IMR-90 (cell line): Measurements from ENCODE around the gene MRAP. TPM values are rescaled to one million over a fixed set of nuclear protein-coding genes. Genes with fewer than 3 reads are reported as not detected.

Experiments used
- ATAC-seq: fragments of 200-7000 bp; cut with Tn5 transposase; 2 replicates; pipeline ENCODE4 v1.9.1; 2020; ENCODE audit warnings: low read depth, mild to moderate bottlenecking, moderate library complexity
- BruUV-seq: library from RNA; stranded (reverse); fragments of 400-500 nt; replicated peaks from 2 replicates; lab custom pipeline; 2021; lab: Mats Ljungman, UMichigan
- CTCF ChIA-PET: fragments of 300-600 bp; formaldehyde crosslinking; extraction: SDS; loops from one replicate; lab custom pipeline; 2021; ENCODE audit warnings: antibody characterized with exemption; lab: Yijun Ruan, JAX
- POLR2A ChIA-PET: fragments of 300-600 bp; sonication (Branson Sonifier 250); formaldehyde crosslinking; loops from one replicate; lab custom pipeline; 2022; ENCODE audit warnings: antibody characterized with exemption; ENCODE audit not compliant: unreplicated experiment; lab: Charles Lee
- DNase-seq: peaks from one replicate; pipeline ENCODE4 v3.0.0; 2013
- H2AFZ ChIP-seq: replicated peaks from 2 replicates; pipeline ENCODE3; 2013; ENCODE audit warnings: low read length, mild to moderate bottlenecking; ENCODE audit not compliant: poor library complexity
- H2AK5ac ChIP-seq: 2 replicates; pipeline ENCODE4 v1.6.1; 2013; ENCODE audit warnings: low read depth, low read length, inconsistent platforms
- H2AK9ac ChIP-seq: replicated peaks from 2 replicates; pipeline ENCODE3; 2013; ENCODE audit warnings: mild to moderate bottlenecking, low read depth, low read length, moderate library complexity; ENCODE audit not compliant: poor library complexity
- H2BK120ac ChIP-seq: 2 replicates; pipeline ENCODE4 v1.6.1; 2013; ENCODE audit warnings: low read depth, low read length, inconsistent platforms
- H2BK15ac ChIP-seq: 3 replicates; pipeline ENCODE4 v1.6.1; 2013; ENCODE audit warnings: low read depth, low read length, inconsistent platforms
- H2BK20ac ChIP-seq: 2 replicates; pipeline ENCODE4 v1.6.1; 2013; ENCODE audit warnings: low read depth, mild to moderate bottlenecking, inconsistent platforms, low read length, moderate library complexity
- H2BK5ac ChIP-seq: 2 replicates; pipeline ENCODE4 v1.6.1; 2013; ENCODE audit warnings: mild to moderate bottlenecking, low read depth, low read length, inconsistent platforms; ENCODE audit not compliant: poor library complexity, severe bottlenecking
- H3K14ac ChIP-seq: replicated peaks from 2 replicates; pipeline ENCODE4 v1.6.1; 2013; ENCODE audit warnings: low read depth, low read length, inconsistent platforms
- H3K18ac ChIP-seq: 2 replicates; pipeline ENCODE4 v1.6.1; 2013; ENCODE audit warnings: low read depth, low read length, control low read depth
- H3K23ac ChIP-seq: 2 replicates; pipeline ENCODE4 v1.6.1; 2013; ENCODE audit warnings: low read depth, low read length, inconsistent platforms
- H3K27ac ChIP-seq: 2 replicates; pipeline ENCODE4 v1.5.1; 2013; ENCODE audit warnings: mild to moderate bottlenecking, control low read depth, low read length; ENCODE audit not compliant: insufficient read depth
- H3K27me3 ChIP-seq: 2 replicates; pipeline ENCODE4 v1.6.1; 2013; ENCODE audit warnings: low read length; ENCODE audit not compliant: control insufficient read depth, insufficient read depth
- H3K36me3 ChIP-seq: 2 replicates; pipeline ENCODE4 v1.6.1; 2013; ENCODE audit warnings: low read length, mixed read lengths; ENCODE audit not compliant: control insufficient read depth, insufficient read depth
- H3K4ac ChIP-seq: 2 replicates; pipeline ENCODE4 v1.6.1; 2013; ENCODE audit warnings: low read depth, low read length, inconsistent platforms
- H3K4me1 ChIP-seq: 2 replicates; pipeline ENCODE4 v1.6.1; 2013; ENCODE audit warnings: low read length, mixed read lengths; ENCODE audit not compliant: control insufficient read depth, insufficient read depth
- H3K4me2 ChIP-seq: 2 replicates; pipeline ENCODE4 v1.6.1; 2013; ENCODE audit warnings: low read depth, mild to moderate bottlenecking, control low read depth, low read length, moderate library complexity
- H3K4me3 ChIP-seq: 2 replicates; pipeline ENCODE4 v1.5.1; 2013; ENCODE audit warnings: low read depth, mild to moderate bottlenecking, control low read depth, low read length, moderate library complexity; ENCODE audit not compliant: insufficient read depth
- H3K56ac ChIP-seq: 2 replicates; pipeline ENCODE4 v1.6.1; 2013; ENCODE audit warnings: low read length, inconsistent platforms; ENCODE audit not compliant: insufficient read depth; ENCODE audit errors: extremely low read depth
- H3K79me1 ChIP-seq, 2 experiments: 2 replicates each; pipeline ENCODE4 v1.6.1; 2013; ENCODE audit warnings: low read length in 2 of 2, inconsistent platforms in 1 of 2, low read depth in 1 of 2
- H3K9ac ChIP-seq: 2 replicates; pipeline ENCODE4 v1.6.1; 2013; ENCODE audit warnings: low read depth, low read length, control low read depth
- H3K9me1 ChIP-seq: 2 replicates; pipeline ENCODE4 v1.6.1; 2013; ENCODE audit warnings: low read length, inconsistent platforms; ENCODE audit not compliant: insufficient read depth
- H3K9me3 ChIP-seq: 2 replicates; pipeline ENCODE4 v1.6.1; 2013; ENCODE audit warnings: low read length; ENCODE audit not compliant: control insufficient read depth, insufficient read depth
- H4K20me1 ChIP-seq: 2 replicates; pipeline ENCODE4 v1.6.1; 2013; ENCODE audit warnings: low read length, inconsistent platforms; ENCODE audit not compliant: insufficient read depth
- H4K5ac ChIP-seq: 2 replicates; pipeline ENCODE4 v1.6.1; 2013; ENCODE audit warnings: mild to moderate bottlenecking, low read depth, low read length, control low read depth
- H4K8ac ChIP-seq, 2 experiments: 2 replicates each; pipeline ENCODE4 v1.6.1; 2013; ENCODE audit warnings: low read depth in 2 of 2, low read length in 2 of 2, control low read depth in 1 of 2, inconsistent platforms in 1 of 2
- H4K91ac ChIP-seq: 2 replicates; pipeline ENCODE4 v1.6.1; 2013; ENCODE audit warnings: low read depth, low read length, inconsistent platforms; ENCODE audit not compliant: insufficient read depth
- MAFK ChIP-seq: IDR thresholded peaks from 2 replicates; pipeline ENCODE4 v1.6.1; 2012; ENCODE audit warnings: low read depth, low read length, improper control_type of control experiment
- WGBS, 2 experiments: methylation state at CpG; one replicate each; pipeline versions ENCODE4 v1.1.5 to v1.1.7; 2013; ENCODE audit warnings: missing lambda C conversion rate in 2 of 2; ENCODE audit not compliant: insufficient read length in 1 of 2; ENCODE audit errors: extremely low coverage in 2 of 2; 5-methylcytosine and 5-hydroxymethylcytosine counted together
- dilution Hi-C: fragments of 300-500 bp; cut with HindIII; formaldehyde crosslinking; loops from one replicate; pipeline ENCODE4 v1.14.3; 2018; ENCODE audit warnings: low sequenced_read_pairs; ENCODE audit not compliant: unreplicated experiment
- in situ Hi-C: fragments of 300-500 bp; cut with MboI; formaldehyde crosslinking; loops from 3 replicates; pipeline ENCODE4 v1.14.3; 2019; ENCODE audit warnings: low sequenced_read_pairs, inconsistent platforms, mixed read lengths
- intact Hi-C: fragments of 100-400 bp; cut with micrococcal nuclease; formaldehyde crosslinking; loops from 2 replicates; pipeline ENCODE4 v1.10.0; 2022
- polyA plus RNA-seq, 3 experiments: library from polyadenylated mRNA; depleted of rRNA; stranded (reverse); fragments of >200 nt; gene quantifications; 2 replicates each; pipeline ENCODE4 v1.2.3, GENCODE V29; 2012; ENCODE audit warnings: low replicate concordance in 1 of 3
- total RNA-seq: library from RNA; depleted of rRNA; stranded (reverse); fragments of >200 nt; gene quantifications from 2 replicates; pipeline ENCODE4 v1.2.3, GENCODE V29; 2012

MRAP gene
- total and polyA plus RNA-seq, 2 of the 4 experiments (the other 2 are of a cell fraction) = not detected

DNA sequence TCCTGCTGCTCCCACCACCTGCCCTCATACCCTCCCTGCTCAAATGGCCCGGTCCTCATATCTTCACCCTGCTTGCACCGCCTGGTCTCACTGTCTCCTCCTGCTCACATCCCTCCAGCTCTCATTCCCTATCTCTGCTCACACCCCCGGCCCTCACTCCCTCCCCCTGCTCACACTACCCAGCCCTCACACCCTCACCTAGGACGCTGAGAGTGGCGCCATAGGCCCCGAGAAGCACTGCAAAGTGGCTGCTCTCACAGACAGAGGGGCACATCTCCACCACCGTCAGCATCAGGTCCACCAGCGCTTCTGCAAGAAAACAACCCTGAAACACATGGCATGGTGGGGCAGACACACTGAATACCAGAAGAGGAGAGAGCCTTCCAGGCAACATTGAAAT lies 38.6 kb downstream of the MRAP start:
- DNase-seq (no peak), ATAC-seq (no peak)
- Histone ChIP-seq H3K79me1 (peaks cover 5 to 10% of the 10 kb centered on the region in 2 experiments; a peak in 2 of 4 replicates), H2BK20ac (no peak overlapping the region), H3K4me3 (no peak overlapping the region), H3K9me3 (no peaks in the 10 kb centered on the region), H3K23ac (no peak overlapping the region), H3K9me1 (no peaks in the 10 kb centered on the region), H3K56ac (no peak overlapping the region), H2AK5ac (no peak overlapping the region), H3K27me3 (no peaks in the 10 kb centered on the region), H2BK5ac (no peak overlapping the region), H4K5ac (no peak overlapping the region), H3K4me2 (no peak overlapping the region), H4K8ac (no peak overlapping the region), H3K4me1 (no peaks in the 10 kb centered on the region), H3K4ac (no peak overlapping the region), H2AFZ (no peak overlapping the region), H4K91ac (no peak overlapping the region), H2BK120ac (no peak overlapping the region), H2BK15ac (no peak overlapping the region), H3K36me3 (peaks cover 53% of the 10 kb centered on the region), H3K27ac (no peak overlapping the region), H3K9ac (no peak overlapping the region), H4K20me1 (no peaks in the 10 kb centered on the region), H3K18ac (no peak overlapping the region), H3K14ac (no peak overlapping the region), H2AK9ac (no peak overlapping the region)
- intact Hi-C loops (no loop called here), dilution Hi-C loops (no loop called here), in situ Hi-C loops (no loop called here)
- POLR2A ChIA-PET = no interaction called here
- no TSS peak for BruUV-seq
- CTCF ChIA-PET = no interaction called here
- no peak for TF ChIP-seq MAFK
- whole genome bisulfite sequencing, 2 experiments = 80% methylated on average over 1 of the region's 8 CpGs; no CpG with 5 or more reads in 1 of the 2 experiments
